K562 (cell line): ENCODE results near the gene SNCG.

ENCODE experiments used
- CBX5 ChIP-seq: IDR thresholded peaks from 2 replicates; pipeline ENCODE4 v1.6.1; 2014; ENCODE audit warnings: low read depth, borderline replicate concordance
- CTCF ChIP-seq, 3 experiments: IDR thresholded peaks in 2 of 3; conservative IDR thresholded peaks in 1 of 3; 2 replicates each; pipeline ENCODE4 v1.5.1; 2011 to 2012; ENCODE audit warnings: low read length in 3 of 3, mild to moderate bottlenecking in 3 of 3, control low read depth in 2 of 3, improper control_type of control experiment in 1 of 3, inconsistent platforms in 1 of 3, low read depth in 1 of 3, mixed read lengths in 1 of 3, moderate library complexity in 1 of 3; ENCODE audit not compliant: insufficient read depth in 2 of 3
- EP300 ChIP-seq: IDR thresholded peaks from 2 replicates; pipeline ENCODE4 v1.6.1; 2012; ENCODE audit warnings: low read length, improper control_type of control experiment
- ETV6 ChIP-seq, 3 experiments: fragments of 150-350 bp in 1 of 3; sonication (generic) in 1 of 3; formaldehyde crosslinking in 1 of 3; IDR thresholded peaks; 2 replicates each; pipeline versions ENCODE4 v1.6.1 to v1.8.0; 2014 to 2022; ENCODE audit warnings: borderline replicate concordance in 2 of 3, low read depth in 2 of 3, antibody characterized with exemption in 1 of 3, low read length in 1 of 3, mild to moderate bottlenecking in 1 of 3, missing genetic modification reagents in 1 of 3
- EZH2 ChIP-seq: IDR thresholded peaks from 2 replicates; pipeline ENCODE4 v1.6.1; 2012; ENCODE audit warnings: low read depth, mild to moderate bottlenecking, inconsistent platforms, low read length, borderline replicate concordance
- GATAD2B ChIP-seq: fragments of 450-650 bp; IDR thresholded peaks from 2 replicates; pipeline ENCODE4 v1.6.1; 2017; ENCODE audit warnings: mild to moderate bottlenecking, borderline replicate concordance
- HDAC2 ChIP-seq: fragments of 450-650 bp; IDR thresholded peaks from 2 replicates; pipeline ENCODE4 v1.6.1; 2016; ENCODE audit warnings: mild to moderate bottlenecking
- MXD1 ChIP-seq: fragments of 250-450 bp; sonication (Bioruptor Pico); IDR thresholded peaks from 2 replicates; pipeline ENCODE4 v1.8.0; 2021; ENCODE audit warnings: borderline replicate concordance, mild to moderate bottlenecking, moderate library complexity; ENCODE audit not compliant: poor library complexity, severe bottlenecking
- RBBP5 ChIP-seq: fragments of 200-600 bp; sonication (generic); IDR thresholded peaks from 2 replicates; pipeline ENCODE4 v1.6.1; 2012; ENCODE audit warnings: borderline replicate concordance, mild to moderate bottlenecking, low read length, control low read depth, inconsistent platforms; ENCODE audit not compliant: insufficient read depth, poor library complexity, severe bottlenecking
- TEAD2 ChIP-seq: fragments of 450-650 bp; IDR thresholded peaks from 2 replicates; pipeline ENCODE4 v1.6.1; 2016; ENCODE audit warnings: missing genetic modification characterization, control low read depth, missing compliant biosample characterization
- XRCC4 ChIP-seq: IDR thresholded peaks from one replicate; pipeline ENCODE4 v1.6.1; 2011; ENCODE audit not compliant: insufficient read depth, insufficient read length; ENCODE audit errors: extremely low read depth
- ZBTB33 ChIP-seq: sonication (generic); formaldehyde crosslinking; IDR thresholded peaks from 2 replicates; pipeline ENCODE4 v1.8.1; 2023; ENCODE audit warnings: mild to moderate bottlenecking, missing genetic modification reagents
- ZC3H11A ChIP-seq: IDR thresholded peaks from 2 replicates; pipeline ENCODE4 v1.6.1; 2012; ENCODE audit warnings: low read depth, low read length, improper control_type of control experiment
- ZNF518B ChIP-seq: fragments of 250-450 bp; sonication (Bioruptor Pico); IDR thresholded peaks from 2 replicates; pipeline ENCODE4 v1.5.0; 2021; ENCODE audit warnings: mild to moderate bottlenecking, moderate library complexity

GRCh38 chr10:86941426-86941825 is 17.0 kb upstream of the SNCG start:
- TF ChIP-seq EP300 (no peak), ETV6 (IDR thresholded peaks at IDR 0.05; ENCODE audit: borderline replicate concordance in 1 of 2, low read depth in 2 of 2, low read length in 1 of 2) (no peak), ETV6 (CRISPR knock-in tag; IDR thresholded peaks at IDR 0.05; ENCODE audit: borderline replicate concordance) (no peak), CBX5 (no peak), EZH2 (no peak), MXD1 (CRISPR knock-in tag) (no peak), ZC3H11A (no peak), HDAC2 (no peak), GATAD2B (no peak), CTCF (IDR thresholded peaks at IDR 0.05 in 2 of 3, conservative IDR thresholded peaks at IDR 0.05 in 1 of 3; ENCODE audit: insufficient read depth in 2 of 3, low read depth in 1 of 3, low read length in 3 of 3) (no peak), ZNF518B (CRISPR knock-in tag) (no peak), TEAD2 (tag) (no peak), ZBTB33 (no peak), XRCC4 (no peak), RBBP5 (no peak)
